ENCODE data around the gene MAVS. TPM values are rescaled to one million over a fixed set of nuclear protein-coding genes. Genes with fewer than 3 reads are reported as not detected.

Gene MAVS
- total and polyA plus RNA-seq, 2 donors (not counting 3 experiments of a cell fraction or from before 2014, with no cell fraction given) = 18.8 to 40.7 TPM

- CTCF ChIA-PET = no interaction called here
Measured at GRCh38 chr20:3908667-3909066, 62.0 kb downstream of the MAVS start.

More at GRCh38 chr20:3908667-3909066, 62.0 kb downstream of the MAVS start:
- intact Hi-C loops (cut with micrococcal nuclease) (no loop called here), dilution Hi-C loops (cut with MboI; ENCODE audit: extremely low pct_ligation_motif_present, low sequenced_read_pairs) (no loop called here)
- no TSS peak for BruUV-seq (replicated peaks)
- FAIRE-seq = no peak
- no peaks in the 10 kb centered on the region for H3K4me1 ChIP-seq (ENCODE audit: control insufficient read depth, extremely low read depth, insufficient read depth, low read length)
- peaks cover 2% of the 10 kb centered on the region for H3K9me1 ChIP-seq (replicated peaks; ENCODE audit: control insufficient read depth, extremely low read depth, insufficient read depth, low read length)
- no peak overlapping the region for H2AFZ ChIP-seq (ENCODE audit: low read depth, low read length)
- POLR2A ChIA-PET = no interaction called here
- H3K79me2 ChIP-seq (ENCODE audit: control insufficient read depth, insufficient read depth, low read length) = peaks cover 95% of the 10 kb centered on the region
- no peak for DNase-seq (ENCODE audit: low read depth, low spot score)
- peaks cover 14 to 17% of the 10 kb centered on the region in 2 experiments for H3K36me3 ChIP-seq (ENCODE audit: control insufficient read depth in 2 of 2, extremely low read depth in 1 of 2, insufficient read depth in 2 of 2, low read length in 2 of 2)
- no peaks in the 10 kb centered on the region for H3K9me3 ChIP-seq (replicated peaks; ENCODE audit: control insufficient read depth, insufficient read depth, low read length)
- TF ChIP-seq GATA2 (IDR thresholded peaks at IDR 0.05; ENCODE audit: insufficient read depth, insufficient read length, low read depth, low read length) (no peak), JUN (IDR thresholded peaks at IDR 0.05; ENCODE audit: borderline replicate concordance, insufficient read depth, insufficient read length, low read depth) (no peak), POLR2A (IDR thresholded peaks at IDR 0.05; ENCODE audit: low read depth, low read length) (no peak), MYC (IDR thresholded peaks at IDR 0.05; ENCODE audit: low read depth, low read length) (no peak), EZH2 (IDR thresholded peaks at IDR 0.05; ENCODE audit: borderline replicate concordance, low read depth, low read length, severe bottlenecking) (no peak), FOS (IDR thresholded peaks at IDR 0.05; ENCODE audit: borderline replicate concordance, insufficient read depth, low read length) (no peak), POLR2AphosphoS5 (IDR thresholded peaks at IDR 0.05; ENCODE audit: insufficient read depth, low read depth, low read length) (no peak)
- TF ChIP-seq, protein P1, sequence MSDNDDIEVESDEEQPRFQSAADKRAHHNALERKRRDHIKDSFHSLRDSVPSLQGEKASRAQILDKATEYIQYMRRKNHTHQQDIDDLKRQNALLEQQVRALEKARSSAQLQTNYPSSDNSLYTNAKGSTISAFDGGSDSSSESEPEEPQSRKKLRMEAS (IDR thresholded peaks at IDR 0.05; ENCODE audit: insufficient read depth, insufficient read length) = no peak
- TF ChIP-seq, protein P2, sequence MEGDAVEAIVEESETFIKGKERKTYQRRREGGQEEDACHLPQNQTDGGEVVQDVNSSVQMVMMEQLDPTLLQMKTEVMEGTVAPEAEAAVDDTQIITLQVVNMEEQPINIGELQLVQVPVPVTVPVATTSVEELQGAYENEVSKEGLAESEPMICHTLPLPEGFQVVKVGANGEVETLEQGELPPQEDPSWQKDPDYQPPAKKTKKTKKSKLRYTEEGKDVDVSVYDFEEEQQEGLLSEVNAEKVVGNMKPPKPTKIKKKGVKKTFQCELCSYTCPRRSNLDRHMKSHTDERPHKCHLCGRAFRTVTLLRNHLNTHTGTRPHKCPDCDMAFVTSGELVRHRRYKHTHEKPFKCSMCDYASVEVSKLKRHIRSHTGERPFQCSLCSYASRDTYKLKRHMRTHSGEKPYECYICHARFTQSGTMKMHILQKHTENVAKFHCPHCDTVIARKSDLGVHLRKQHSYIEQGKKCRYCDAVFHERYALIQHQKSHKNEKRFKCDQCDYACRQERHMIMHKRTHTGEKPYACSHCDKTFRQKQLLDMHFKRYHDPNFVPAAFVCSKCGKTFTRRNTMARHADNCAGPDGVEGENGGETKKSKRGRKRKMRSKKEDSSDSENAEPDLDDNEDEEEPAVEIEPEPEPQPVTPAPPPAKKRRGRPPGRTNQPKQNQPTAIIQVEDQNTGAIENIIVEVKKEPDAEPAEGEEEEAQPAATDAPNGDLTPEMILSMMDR (IDR thresholded peaks at IDR 0.05; ENCODE audit: extremely low read depth in 1 of 2, insufficient read depth in 1 of 2, low read depth in 1 of 2, low read length in 2 of 2) = no peak
- H4K20me1 ChIP-seq (replicated peaks; ENCODE audit: control insufficient read depth, extremely low read depth, insufficient read depth, low read length) = peaks cover 15% of the 10 kb centered on the region
- no peak overlapping the region for H3K27ac ChIP-seq (ENCODE audit: insufficient read depth, low read depth, low read length)
- no peak overlapping the region for H3K9ac ChIP-seq (replicated peaks; ENCODE audit: extremely low read depth, insufficient read depth, low read length)
- no peaks in the 10 kb centered on the region for H3K27me3 ChIP-seq (ENCODE audit: control insufficient read depth in 2 of 2, insufficient read depth in 2 of 2, low read length in 2 of 2)
- H3K4me2 ChIP-seq (ENCODE audit: insufficient read depth, low read length) = no peak overlapping the region
- no peak overlapping the region for H3K4me3 ChIP-seq (replicated peaks in 1 of 3; ENCODE audit: insufficient read depth in 1 of 3, low read depth in 1 of 3, low read length in 3 of 3)
